GM12865 (cell line): Measurements from ENCODE around the gene CTSC.
"Not testable (repeated sequence)": the region's sequence is repeated elsewhere in the genome, so short reads cannot be mapped to it uniquely, and the experiment has no call there.

Source experiments
- DNase-seq: peaks from one replicate; pipeline ENCODE4 v3.0.0; 2010; ENCODE audit warnings: low read depth
- H3K4me3 ChIP-seq: 2 replicates; pipeline ENCODE4 v1.5.1; 2011; ENCODE audit warnings: mild to moderate bottlenecking, low read depth, low read length, control low read depth
- TF ChIP-seq, protein P1 (sequence below): IDR thresholded peaks from 2 replicates; pipeline ENCODE4 v1.5.1; 2011; ENCODE audit warnings: low read length, control low read depth, low read depth, inconsistent platforms; ENCODE audit not compliant: insufficient read depth; ENCODE audit errors: missing control alignments

The CTSC gene

DNA sequence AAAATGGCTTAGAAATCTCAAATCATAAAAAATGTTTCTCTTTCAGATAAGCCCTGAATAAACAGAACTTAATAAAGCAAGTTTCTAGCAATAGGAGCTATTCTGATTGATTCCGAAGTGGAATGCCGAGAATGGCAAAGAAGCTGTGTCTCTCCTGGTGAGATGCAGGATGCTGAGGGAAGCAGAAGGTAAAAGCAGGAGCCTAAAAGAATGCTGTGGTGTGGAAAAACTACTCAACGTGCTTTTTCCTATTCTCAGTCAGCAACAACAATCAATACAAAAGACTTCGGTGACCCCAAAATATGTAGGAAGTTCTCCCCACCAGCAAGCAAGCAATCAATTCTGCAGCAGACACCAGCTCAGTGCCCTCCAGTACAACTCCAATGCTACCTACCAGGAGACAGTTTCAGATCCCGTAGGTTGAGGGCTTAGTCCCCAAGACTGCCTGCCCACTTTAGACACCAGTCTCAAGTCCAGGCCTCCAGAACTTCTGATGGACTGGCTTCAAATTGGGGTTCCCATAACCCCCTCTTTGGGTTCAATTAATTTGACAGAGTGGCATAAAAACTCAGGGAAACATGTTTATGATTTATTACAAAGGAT is 6.6 kb downstream of the CTSC start:
- DNase-seq = no peak
- TF ChIP-seq, protein P1, sequence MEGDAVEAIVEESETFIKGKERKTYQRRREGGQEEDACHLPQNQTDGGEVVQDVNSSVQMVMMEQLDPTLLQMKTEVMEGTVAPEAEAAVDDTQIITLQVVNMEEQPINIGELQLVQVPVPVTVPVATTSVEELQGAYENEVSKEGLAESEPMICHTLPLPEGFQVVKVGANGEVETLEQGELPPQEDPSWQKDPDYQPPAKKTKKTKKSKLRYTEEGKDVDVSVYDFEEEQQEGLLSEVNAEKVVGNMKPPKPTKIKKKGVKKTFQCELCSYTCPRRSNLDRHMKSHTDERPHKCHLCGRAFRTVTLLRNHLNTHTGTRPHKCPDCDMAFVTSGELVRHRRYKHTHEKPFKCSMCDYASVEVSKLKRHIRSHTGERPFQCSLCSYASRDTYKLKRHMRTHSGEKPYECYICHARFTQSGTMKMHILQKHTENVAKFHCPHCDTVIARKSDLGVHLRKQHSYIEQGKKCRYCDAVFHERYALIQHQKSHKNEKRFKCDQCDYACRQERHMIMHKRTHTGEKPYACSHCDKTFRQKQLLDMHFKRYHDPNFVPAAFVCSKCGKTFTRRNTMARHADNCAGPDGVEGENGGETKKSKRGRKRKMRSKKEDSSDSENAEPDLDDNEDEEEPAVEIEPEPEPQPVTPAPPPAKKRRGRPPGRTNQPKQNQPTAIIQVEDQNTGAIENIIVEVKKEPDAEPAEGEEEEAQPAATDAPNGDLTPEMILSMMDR = no peak
- H3K4me3 ChIP-seq = no peak overlapping the region

DNA sequence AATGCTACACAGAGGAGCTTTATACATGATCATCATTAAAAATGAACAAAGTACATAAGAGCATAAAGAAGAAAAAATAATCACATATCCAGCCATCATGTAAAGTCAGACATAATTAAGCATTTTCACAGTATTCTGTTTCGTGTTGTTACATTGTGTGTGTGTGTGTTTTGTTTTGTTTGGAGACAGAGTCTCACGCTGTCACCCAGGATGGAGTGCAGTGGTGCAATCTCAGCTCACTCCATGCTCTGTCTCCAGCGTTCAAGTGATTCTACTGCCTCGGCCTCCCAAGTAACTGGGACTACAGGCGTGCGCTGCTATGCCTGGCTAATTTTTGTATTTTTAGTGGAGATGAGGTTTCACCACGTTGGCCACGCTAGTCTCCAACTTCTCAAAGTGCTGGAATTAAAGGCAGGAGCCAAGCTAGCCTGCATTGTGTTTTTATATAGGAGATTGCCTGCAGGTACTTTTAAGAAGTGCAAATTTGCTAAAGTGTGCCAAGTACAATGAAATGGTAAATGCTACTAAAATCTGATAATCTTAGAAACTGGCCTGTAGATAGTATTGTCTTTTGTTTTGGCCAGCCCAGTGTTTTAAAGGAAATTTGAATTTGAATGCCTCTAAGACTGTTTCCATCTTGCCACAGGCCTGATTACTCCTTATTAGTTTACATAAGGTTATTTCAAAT is 7.8 kb downstream of the CTSC start:
- TF ChIP-seq, protein P1 = no peak
- peak; percentile 35 for DNase-seq
- H3K4me3 ChIP-seq = no peak overlapping the region

DNA sequence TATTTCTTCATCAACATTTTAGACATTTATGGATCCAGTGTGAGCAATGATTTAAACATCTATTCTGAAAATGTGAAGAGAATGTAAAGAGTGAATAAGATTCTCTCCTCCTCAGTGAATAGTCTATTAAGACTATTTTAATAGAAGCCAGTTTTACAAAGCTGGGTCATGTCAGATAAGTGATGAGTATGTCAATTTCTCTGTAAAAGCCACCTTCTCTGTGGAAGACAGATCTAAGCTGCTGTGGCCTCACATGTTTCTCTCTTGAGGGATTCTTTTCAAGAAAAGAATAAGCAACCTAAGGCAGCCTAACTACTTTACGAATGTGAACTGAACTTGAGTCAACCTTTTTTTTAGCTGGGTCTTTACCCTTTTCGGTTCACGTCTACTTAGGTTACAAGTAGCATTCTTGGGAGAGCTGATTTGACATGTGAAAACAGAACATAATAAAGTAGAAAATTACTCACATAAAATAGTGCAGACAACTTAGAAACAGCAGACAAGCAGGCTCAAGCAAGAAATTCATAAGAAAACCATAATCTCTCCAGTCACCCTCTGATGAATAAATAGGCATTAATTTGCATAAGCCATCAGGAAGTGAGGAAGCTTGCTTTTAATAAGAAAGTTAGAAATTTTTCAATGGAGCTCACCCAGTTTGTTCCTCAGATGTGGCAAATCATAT is 9.9 kb downstream of the CTSC start:
- H3K4me3 ChIP-seq = peak overlapping the region; percentile 9; the same call in 1 of the 2 replicates
- TF ChIP-seq, protein P1 = no peak
- DNase-seq = peak; percentile 47

DNA sequence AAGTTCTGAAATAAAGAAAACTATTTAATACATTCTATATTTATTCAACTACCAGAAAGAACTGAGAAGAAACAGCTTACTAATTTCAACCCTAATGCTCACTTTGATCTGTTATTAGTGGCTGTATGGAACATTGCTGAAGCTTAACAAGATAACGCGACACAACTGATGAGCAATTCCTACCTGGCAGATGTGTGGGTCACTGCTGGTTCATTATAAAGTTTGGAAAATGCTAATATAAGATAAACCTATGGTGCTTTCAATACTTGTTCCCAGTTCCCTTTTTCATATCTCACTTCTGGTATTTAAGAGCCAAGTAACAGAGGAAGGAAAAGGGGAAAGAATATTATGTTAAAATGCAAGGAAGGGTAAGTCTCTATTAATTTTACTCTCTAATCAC is 10.5 kb downstream of the CTSC start:
- TF ChIP-seq, protein P1 = no peak
- DNase-seq = no peak
- H3K4me3 ChIP-seq = no peak overlapping the region

DNA sequence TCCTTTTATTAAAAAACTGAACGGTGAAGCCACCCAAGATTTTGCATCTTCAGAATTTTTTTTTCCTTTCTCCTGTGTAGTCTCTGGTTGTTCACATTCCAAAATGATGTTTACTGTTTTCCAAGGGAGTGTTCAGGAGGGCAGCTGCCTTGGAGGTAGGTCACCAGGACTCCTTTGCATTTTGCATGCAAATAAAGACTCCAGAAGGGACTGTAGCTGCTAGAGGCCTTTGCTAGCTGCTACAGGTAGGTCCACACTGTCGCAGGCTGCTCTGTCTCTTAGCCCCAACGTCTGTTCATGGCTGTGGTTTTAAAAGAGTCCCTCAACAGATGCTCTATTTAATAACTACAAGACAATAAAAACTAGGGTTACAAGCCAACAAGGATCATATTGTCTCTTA is 11.4 kb downstream of the CTSC start:
- DNase-seq = no peak
- TF ChIP-seq, protein P1 = no peak
- H3K4me3 ChIP-seq = no peak overlapping the region

DNA sequence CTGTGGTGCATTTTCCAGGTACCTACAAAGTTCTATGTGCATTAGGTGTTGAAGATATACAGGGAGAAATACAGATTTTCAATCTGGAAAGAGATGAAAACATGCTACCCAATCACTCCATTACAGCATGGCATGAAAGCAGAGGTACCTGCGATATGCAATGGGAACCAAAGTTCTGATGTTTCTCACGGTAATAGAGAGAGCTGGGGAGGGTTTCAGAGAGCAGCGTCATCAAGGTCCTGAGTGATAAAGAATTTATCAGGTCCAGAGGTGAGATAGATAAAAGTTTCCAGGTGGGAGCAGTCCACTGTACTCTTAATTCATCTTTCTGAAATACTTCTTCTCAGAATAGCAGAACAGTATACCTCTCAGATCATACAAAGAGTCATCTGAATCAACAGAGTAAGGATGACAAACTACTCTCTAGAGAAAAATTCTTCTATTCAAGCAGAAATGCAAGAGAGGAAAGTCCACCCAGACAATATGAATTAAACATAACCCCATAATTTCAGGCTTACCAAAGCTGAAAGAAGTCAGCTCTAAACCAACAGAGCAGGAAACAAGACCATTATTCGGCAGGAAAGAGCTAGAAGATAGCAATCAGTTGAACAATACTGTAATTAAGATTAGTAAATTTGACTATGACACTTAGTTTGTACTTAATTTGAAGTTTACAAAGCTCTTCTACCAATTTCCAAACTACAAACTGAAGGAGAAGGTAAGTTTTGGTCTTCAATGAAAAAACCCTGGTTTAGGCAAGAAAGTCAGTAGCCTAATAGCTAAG is 12.8 kb downstream of the CTSC start:
- DNase-seq = no peak
- no peak overlapping the region for H3K4me3 ChIP-seq
- TF ChIP-seq, protein P1 = no peak

DNA sequence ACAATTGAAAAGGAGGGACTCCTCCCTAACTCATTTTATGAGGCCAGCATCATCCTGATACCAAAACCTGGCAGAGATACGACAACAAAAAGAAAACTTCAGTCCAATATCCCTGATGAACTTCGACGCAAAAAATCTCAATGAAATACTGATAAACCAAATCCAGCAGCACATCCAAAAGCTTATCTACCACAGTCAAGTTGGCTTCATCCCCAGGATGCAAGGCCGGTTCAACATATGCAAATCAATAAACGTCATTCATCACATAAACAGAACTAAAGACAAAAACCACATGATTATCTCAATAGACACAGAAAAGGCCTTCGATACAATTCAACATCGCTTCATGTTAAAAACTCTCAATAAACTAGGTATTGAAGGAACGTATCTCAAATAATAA is 14.7 kb downstream of the CTSC start:
- not testable (repeated sequence) for DNase-seq, H3K4me3 ChIP-seq

DNA sequence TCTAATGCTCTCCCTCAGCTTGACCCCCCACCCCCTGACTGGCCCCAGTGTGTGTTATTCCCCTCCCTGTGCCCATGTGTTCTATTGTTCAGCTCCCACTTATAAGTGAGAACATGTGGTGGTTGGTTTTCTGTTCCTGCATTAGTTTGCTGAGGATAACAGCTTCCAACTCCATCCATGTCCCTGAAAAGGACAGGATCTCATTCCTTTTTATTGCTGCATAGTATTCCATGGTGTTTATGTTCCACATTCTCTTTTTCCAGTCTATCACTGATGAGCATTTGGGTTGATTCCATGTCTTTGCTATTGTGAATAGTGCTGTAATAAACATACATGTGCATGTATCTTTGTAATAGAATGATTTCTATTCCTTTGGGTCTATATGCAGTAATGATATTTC is 16.1 kb downstream of the CTSC start:
- not testable (repeated sequence) for DNase-seq, H3K4me3 ChIP-seq
